ENCODE measurements around the gene CIBAR2.

CIBAR2 gene

DNA sequence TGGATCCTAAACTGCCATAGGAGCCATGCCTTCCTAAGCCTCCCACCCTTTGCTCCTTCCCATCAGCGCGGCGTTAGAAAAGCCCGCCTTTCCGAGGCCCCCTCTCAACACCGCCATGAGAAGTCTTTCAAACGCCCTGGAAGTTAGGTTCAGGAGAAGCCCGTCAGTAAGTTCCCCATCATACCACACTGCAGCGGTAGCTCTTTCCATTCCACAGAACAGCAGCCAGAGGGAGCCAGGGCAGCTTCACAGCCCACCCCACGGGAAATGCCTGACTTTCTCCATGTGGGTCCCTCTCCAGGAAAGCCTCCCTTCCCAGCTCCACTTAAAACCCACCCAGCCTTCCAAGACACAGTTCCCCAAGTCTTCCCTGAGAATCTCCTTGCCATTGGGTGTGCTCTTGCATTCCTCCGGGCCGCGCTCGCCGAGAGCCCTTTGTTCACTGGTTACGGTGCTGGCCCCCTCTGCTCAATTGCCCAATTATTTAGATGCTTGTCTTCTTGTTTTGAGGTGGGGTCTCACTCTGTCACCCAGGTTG is 56.0 kb downstream of the CIBAR2 start:
- TF ChIP-seq, protein P1, sequence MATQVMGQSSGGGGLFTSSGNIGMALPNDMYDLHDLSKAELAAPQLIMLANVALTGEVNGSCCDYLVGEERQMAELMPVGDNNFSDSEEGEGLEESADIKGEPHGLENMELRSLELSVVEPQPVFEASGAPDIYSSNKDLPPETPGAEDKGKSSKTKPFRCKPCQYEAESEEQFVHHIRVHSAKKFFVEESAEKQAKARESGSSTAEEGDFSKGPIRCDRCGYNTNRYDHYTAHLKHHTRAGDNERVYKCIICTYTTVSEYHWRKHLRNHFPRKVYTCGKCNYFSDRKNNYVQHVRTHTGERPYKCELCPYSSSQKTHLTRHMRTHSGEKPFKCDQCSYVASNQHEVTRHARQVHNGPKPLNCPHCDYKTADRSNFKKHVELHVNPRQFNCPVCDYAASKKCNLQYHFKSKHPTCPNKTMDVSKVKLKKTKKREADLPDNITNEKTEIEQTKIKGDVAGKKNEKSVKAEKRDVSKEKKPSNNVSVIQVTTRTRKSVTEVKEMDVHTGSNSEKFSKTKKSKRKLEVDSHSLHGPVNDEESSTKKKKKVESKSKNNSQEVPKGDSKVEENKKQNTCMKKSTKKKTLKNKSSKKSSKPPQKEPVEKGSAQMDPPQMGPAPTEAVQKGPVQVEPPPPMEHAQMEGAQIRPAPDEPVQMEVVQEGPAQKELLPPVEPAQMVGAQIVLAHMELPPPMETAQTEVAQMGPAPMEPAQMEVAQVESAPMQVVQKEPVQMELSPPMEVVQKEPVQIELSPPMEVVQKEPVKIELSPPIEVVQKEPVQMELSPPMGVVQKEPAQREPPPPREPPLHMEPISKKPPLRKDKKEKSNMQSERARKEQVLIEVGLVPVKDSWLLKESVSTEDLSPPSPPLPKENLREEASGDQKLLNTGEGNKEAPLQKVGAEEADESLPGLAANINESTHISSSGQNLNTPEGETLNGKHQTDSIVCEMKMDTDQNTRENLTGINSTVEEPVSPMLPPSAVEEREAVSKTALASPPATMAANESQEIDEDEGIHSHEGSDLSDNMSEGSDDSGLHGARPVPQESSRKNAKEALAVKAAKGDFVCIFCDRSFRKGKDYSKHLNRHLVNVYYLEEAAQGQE (IDR thresholded peaks at IDR 0.05; ENCODE audit: insufficient read depth in 1 of 2, low read depth in 2 of 2, low read length in 2 of 2) = no peak
- TF ChIP-seq FOXP2 (optimal IDR thresholded peaks at IDR 0.05; ENCODE audit: borderline replicate concordance, extremely low read depth, extremely low read length, insufficient read depth) (no peak), POLR2AphosphoS5 (IDR thresholded peaks at IDR 0.05; ENCODE audit: low read depth, low read length) (no peak), TAF1 (IDR thresholded peaks at IDR 0.05; ENCODE audit: borderline replicate concordance, insufficient read depth, low read length) (no peak), SIN3A (IDR thresholded peaks at IDR 0.05; ENCODE audit: borderline replicate concordance, insufficient read depth, low read length) (no peak)

- TF ChIP-seq FOXP2 (optimal IDR thresholded peaks at IDR 0.05; ENCODE audit: borderline replicate concordance, extremely low read depth, extremely low read length, insufficient read depth) = no peak
- no peak for TF ChIP-seq POLR2AphosphoS5 (IDR thresholded peaks at IDR 0.05; ENCODE audit: low read depth, low read length)
- TF ChIP-seq, protein P1 (IDR thresholded peaks at IDR 0.05; ENCODE audit: insufficient read depth in 1 of 2, low read depth in 2 of 2, low read length in 2 of 2) = no peak
- TF ChIP-seq TAF1 (IDR thresholded peaks at IDR 0.05; ENCODE audit: borderline replicate concordance, insufficient read depth, low read length) = no peak
- no peak for TF ChIP-seq SIN3A (IDR thresholded peaks at IDR 0.05; ENCODE audit: borderline replicate concordance, insufficient read depth, low read length)
These were observed 56.6 kb downstream of the CIBAR2 start for GRCh38 chr16:85055493-85056210.

GRCh38 chr16:85054948-85055492 is 57.3 kb downstream of the CIBAR2 start:
- no peak for TF ChIP-seq TAF1 (IDR thresholded peaks at IDR 0.05; ENCODE audit: borderline replicate concordance, insufficient read depth, low read length)
- no peak for TF ChIP-seq POLR2AphosphoS5 (IDR thresholded peaks at IDR 0.05; ENCODE audit: low read depth, low read length)
- TF ChIP-seq, protein P1 (IDR thresholded peaks at IDR 0.05; ENCODE audit: insufficient read depth in 1 of 2, low read depth in 2 of 2, low read length in 2 of 2) = no peak

GRCh38 chr16:85052536-85052935 is 59.7 kb downstream of the CIBAR2 start:
- TF ChIP-seq, protein P1 (IDR thresholded peaks at IDR 0.05; ENCODE audit: insufficient read depth in 1 of 2, low read depth in 2 of 2, low read length in 2 of 2) = no peak
- no peak for TF ChIP-seq SIN3A (IDR thresholded peaks at IDR 0.05; ENCODE audit: borderline replicate concordance, insufficient read depth, low read length)
- no peak for TF ChIP-seq FOXP2 (optimal IDR thresholded peaks at IDR 0.05; ENCODE audit: borderline replicate concordance, extremely low read depth, extremely low read length, insufficient read depth)
- TF ChIP-seq TAF1 (IDR thresholded peaks at IDR 0.05; ENCODE audit: borderline replicate concordance, insufficient read depth, low read length) = no peak
- TF ChIP-seq POLR2AphosphoS5 (IDR thresholded peaks at IDR 0.05; ENCODE audit: low read depth, low read length) = no peak
